WTC11 (cell line): ENCODE data around the gene ATP4A.

Experiments
- CREM ChIP-seq: sonication (generic); formaldehyde crosslinking; IDR thresholded peaks from 2 replicates; pipeline ENCODE4 v1.8.1; 2022; ENCODE audit warnings: mild to moderate bottlenecking, missing genetic modification reagents, moderate library complexity
- SOX15 ChIP-seq: fragments of 250-450 bp; sonication (Bioruptor Pico); IDR thresholded peaks from 2 replicates; pipeline ENCODE4 v1.9.0; 2021; ENCODE audit warnings: mild to moderate bottlenecking
- ZNF121 ChIP-seq: sonication (generic); formaldehyde crosslinking; IDR thresholded peaks from 2 replicates; pipeline ENCODE4 v1.8.0; 2023; ENCODE audit warnings: missing genetic modification reagents
- ZNF138 ChIP-seq: sonication (generic); formaldehyde crosslinking; conservative IDR thresholded peaks from 2 replicates; pipeline ENCODE4 v1.8.1; 2022; ENCODE audit warnings: mild to moderate bottlenecking, moderate library complexity, missing genetic modification reagents
- ZNF423 ChIP-seq: fragments of 250-450 bp; sonication (Bioruptor Pico); IDR thresholded peaks from 2 replicates; pipeline ENCODE4 v2.1.2; 2022; ENCODE audit warnings: mild to moderate bottlenecking, moderate library complexity
- TF ChIP-seq, protein P1 (sequence below): fragments of 200-600 bp; IDR thresholded peaks from 2 replicates; pipeline ENCODE4 v1.8.0; 2022; ENCODE audit warnings: antibody characterized with exemption
- TF ChIP-seq, protein P2 (sequence below): sonication (generic); formaldehyde crosslinking; IDR thresholded peaks from 2 replicates; pipeline ENCODE4 v1.8.1; 2023; ENCODE audit warnings: mild to moderate bottlenecking, moderate library complexity, missing genetic modification reagents
- TF ChIP-seq, protein P3 (sequence below): fragments of 250-450 bp; sonication (Bioruptor Pico); IDR thresholded peaks from 2 replicates; pipeline ENCODE4 v1.9.0; 2021; ENCODE audit warnings: mild to moderate bottlenecking
- TF ChIP-seq, protein P4 (sequence below): sonication (generic); formaldehyde crosslinking; IDR thresholded peaks from 2 replicates; pipeline ENCODE4 v1.8.1; 2023; ENCODE audit warnings: mild to moderate bottlenecking, missing genetic modification reagents, moderate library complexity

DNA sequence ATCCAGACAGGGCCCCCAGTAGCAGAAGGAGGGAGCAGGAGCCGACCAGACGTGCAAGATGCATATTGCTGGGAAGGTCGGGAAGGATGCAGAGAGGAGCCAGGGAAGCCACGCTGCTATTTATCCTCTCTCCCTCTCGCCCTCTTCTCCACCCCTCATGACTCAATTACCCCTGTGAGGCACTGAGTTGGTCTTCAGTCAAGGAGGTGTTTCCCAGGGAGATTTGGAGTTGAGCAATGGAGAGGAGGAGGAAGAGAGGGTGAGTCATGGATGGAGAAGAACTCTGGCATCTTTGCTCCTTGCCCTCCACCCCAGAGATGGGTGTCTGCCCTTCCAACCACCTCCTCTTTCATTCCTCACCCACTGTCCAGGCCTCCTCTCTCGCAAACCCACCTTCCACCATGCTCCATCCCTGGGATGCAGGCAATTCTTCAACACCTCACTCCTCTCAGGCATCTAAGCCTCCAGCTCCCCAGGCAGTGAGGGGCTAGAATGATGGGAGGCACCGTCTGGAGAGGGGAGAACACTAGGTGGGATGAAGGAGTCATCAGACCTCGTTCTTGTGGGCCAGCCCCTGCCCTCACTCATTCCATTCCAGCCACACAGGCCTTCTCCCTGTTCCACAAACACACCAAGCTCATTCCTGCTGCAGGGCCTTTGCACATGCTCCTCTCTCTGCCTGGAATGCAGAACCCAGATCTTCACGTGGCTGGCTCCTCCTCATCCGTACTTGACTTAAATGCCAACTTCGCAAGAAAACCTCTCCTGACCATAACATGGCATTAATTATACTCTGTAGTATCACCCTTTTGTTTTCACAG lies 35.0 kb downstream of the ATP4A start, which contains the start of gene SBSN:
- no peak for TF ChIP-seq ZNF138
- TF ChIP-seq, protein P1, sequence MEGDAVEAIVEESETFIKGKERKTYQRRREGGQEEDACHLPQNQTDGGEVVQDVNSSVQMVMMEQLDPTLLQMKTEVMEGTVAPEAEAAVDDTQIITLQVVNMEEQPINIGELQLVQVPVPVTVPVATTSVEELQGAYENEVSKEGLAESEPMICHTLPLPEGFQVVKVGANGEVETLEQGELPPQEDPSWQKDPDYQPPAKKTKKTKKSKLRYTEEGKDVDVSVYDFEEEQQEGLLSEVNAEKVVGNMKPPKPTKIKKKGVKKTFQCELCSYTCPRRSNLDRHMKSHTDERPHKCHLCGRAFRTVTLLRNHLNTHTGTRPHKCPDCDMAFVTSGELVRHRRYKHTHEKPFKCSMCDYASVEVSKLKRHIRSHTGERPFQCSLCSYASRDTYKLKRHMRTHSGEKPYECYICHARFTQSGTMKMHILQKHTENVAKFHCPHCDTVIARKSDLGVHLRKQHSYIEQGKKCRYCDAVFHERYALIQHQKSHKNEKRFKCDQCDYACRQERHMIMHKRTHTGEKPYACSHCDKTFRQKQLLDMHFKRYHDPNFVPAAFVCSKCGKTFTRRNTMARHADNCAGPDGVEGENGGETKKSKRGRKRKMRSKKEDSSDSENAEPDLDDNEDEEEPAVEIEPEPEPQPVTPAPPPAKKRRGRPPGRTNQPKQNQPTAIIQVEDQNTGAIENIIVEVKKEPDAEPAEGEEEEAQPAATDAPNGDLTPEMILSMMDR: no peak
- TF ChIP-seq, protein P2, sequence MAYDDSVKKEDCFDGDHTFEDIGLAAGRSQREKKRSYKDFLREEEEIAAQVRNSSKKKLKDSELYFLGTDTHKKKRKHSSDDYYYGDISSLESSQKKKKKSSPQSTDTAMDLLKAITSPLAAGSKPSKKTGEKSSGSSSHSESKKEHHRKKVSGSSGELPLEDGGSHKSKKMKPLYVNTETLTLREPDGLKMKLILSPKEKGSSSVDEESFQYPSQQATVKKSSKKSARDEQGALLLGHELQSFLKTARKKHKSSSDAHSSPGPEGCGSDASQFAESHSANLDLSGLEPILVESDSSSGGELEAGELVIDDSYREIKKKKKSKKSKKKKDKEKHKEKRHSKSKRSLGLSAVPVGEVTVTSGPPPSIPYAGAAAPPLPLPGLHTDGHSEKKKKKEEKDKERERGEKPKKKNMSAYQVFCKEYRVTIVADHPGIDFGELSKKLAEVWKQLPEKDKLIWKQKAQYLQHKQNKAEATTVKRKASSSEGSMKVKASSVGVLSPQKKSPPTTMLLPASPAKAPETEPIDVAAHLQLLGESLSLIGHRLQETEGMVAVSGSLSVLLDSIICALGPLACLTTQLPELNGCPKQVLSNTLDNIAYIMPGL (CRISPR knock-in tag): no peak
- no peak for TF ChIP-seq ZNF423
- no peak for TF ChIP-seq ZNF121 (CRISPR knock-in tag)
- TF ChIP-seq, protein P3, sequence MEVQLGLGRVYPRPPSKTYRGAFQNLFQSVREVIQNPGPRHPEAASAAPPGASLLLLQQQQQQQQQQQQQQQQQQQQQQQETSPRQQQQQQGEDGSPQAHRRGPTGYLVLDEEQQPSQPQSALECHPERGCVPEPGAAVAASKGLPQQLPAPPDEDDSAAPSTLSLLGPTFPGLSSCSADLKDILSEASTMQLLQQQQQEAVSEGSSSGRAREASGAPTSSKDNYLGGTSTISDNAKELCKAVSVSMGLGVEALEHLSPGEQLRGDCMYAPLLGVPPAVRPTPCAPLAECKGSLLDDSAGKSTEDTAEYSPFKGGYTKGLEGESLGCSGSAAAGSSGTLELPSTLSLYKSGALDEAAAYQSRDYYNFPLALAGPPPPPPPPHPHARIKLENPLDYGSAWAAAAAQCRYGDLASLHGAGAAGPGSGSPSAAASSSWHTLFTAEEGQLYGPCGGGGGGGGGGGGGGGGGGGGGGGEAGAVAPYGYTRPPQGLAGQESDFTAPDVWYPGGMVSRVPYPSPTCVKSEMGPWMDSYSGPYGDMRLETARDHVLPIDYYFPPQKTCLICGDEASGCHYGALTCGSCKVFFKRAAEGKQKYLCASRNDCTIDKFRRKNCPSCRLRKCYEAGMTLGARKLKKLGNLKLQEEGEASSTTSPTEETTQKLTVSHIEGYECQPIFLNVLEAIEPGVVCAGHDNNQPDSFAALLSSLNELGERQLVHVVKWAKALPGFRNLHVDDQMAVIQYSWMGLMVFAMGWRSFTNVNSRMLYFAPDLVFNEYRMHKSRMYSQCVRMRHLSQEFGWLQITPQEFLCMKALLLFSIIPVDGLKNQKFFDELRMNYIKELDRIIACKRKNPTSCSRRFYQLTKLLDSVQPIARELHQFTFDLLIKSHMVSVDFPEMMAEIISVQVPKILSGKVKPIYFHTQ (CRISPR knock-in tag): no peak
- TF ChIP-seq, protein P4, sequence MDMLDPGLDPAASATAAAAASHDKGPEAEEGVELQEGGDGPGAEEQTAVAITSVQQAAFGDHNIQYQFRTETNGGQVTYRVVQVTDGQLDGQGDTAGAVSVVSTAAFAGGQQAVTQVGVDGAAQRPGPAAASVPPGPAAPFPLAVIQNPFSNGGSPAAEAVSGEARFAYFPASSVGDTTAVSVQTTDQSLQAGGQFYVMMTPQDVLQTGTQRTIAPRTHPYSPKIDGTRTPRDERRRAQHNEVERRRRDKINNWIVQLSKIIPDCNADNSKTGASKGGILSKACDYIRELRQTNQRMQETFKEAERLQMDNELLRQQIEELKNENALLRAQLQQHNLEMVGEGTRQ (CRISPR knock-in tag): no peak
- no peak for TF ChIP-seq CREM (CRISPR knock-in tag)
- no peak for TF ChIP-seq SOX15
